Ishikawa (cell line): ENCODE data around the gene BTRC.

Experiments used
- CEBPB ChIP-seq: IDR thresholded peaks from 2 replicates; pipeline ENCODE4 v1.6.1; 2012
- CREB1 ChIP-seq: IDR thresholded peaks from 2 replicates; pipeline ENCODE4 v1.6.1; 2012; ENCODE audit warnings: low read depth
- EGR1 ChIP-seq: IDR thresholded peaks from 2 replicates; pipeline ENCODE4 v1.6.1; 2012
- EP300 ChIP-seq: IDR thresholded peaks from 2 replicates; pipeline ENCODE4 v1.6.1; 2012; ENCODE audit warnings: borderline replicate concordance
- FOXM1 ChIP-seq: IDR thresholded peaks from 2 replicates; pipeline ENCODE4 v1.6.1; 2012; ENCODE audit warnings: low read depth, borderline replicate concordance
- MAX ChIP-seq: IDR thresholded peaks from 2 replicates; pipeline ENCODE4 v1.6.1; 2012
- NFIC ChIP-seq: IDR thresholded peaks from 2 replicates; pipeline ENCODE4 v1.6.1; 2012
- RAD21 ChIP-seq: IDR thresholded peaks from 2 replicates; pipeline ENCODE4 v1.6.1; 2012; ENCODE audit warnings: low read depth
- REST ChIP-seq: IDR thresholded peaks from 2 replicates; pipeline ENCODE4 v1.6.1; 2012; ENCODE audit warnings: low read depth, mild to moderate bottlenecking
- TAF1 ChIP-seq: IDR thresholded peaks from 2 replicates; pipeline ENCODE4 v1.6.1; 2012; ENCODE audit warnings: low read depth, mild to moderate bottlenecking
- TCF12 ChIP-seq: IDR thresholded peaks from 2 replicates; pipeline ENCODE4 v1.6.1; 2012; ENCODE audit warnings: low read depth
- TEAD4 ChIP-seq: IDR thresholded peaks from 2 replicates; pipeline ENCODE4 v1.6.1; 2012
- USF1 ChIP-seq: IDR thresholded peaks from 2 replicates; pipeline ENCODE4 v1.6.1; 2012
- YY1 ChIP-seq: IDR thresholded peaks from 2 replicates; pipeline ENCODE4 v1.6.1; 2012; ENCODE audit warnings: low read depth
- ZBTB7A ChIP-seq: IDR thresholded peaks from 2 replicates; pipeline ENCODE4 v1.6.1; 2012; ENCODE audit warnings: low read depth

Gene BTRC

GRCh38 chr10:101373063-101373462 is 19.1 kb downstream of the BTRC start:
- TF ChIP-seq FOXM1: no peak
- TF ChIP-seq MAX: no peak

GRCh38 chr10:101375076-101375475 is 21.1 kb downstream of the BTRC start:
- TF ChIP-seq ZBTB7A (no peak), EGR1 (no peak), RAD21 (no peak), MAX (no peak), TCF12 (no peak), USF1 (no peak), CEBPB (no peak), YY1 (no peak), CREB1 (no peak)

- no peak for TF ChIP-seq EP300
These were observed 25.8 kb downstream of the BTRC start for GRCh38 chr10:101379663-101380352.

GRCh38 chr10:101380353-101381017 is 26.5 kb downstream of the BTRC start:
- TF ChIP-seq RAD21: no peak

- no peak for TF ChIP-seq TCF12
These were observed 32.1 kb downstream of the BTRC start for GRCh38 chr10:101385866-101386658.

GRCh38 chr10:101386659-101387259 is 32.8 kb downstream of the BTRC start:
- TF ChIP-seq USF1: no peak
- TF ChIP-seq FOXM1: no peak
- no peak for TF ChIP-seq CEBPB
- TF ChIP-seq MAX: no peak
- no peak for TF ChIP-seq RAD21
- TF ChIP-seq TEAD4: no peak
- no peak for TF ChIP-seq YY1
- no peak for TF ChIP-seq TCF12
- no peak for TF ChIP-seq EP300
- TF ChIP-seq CREB1: no peak
- no peak for TF ChIP-seq NFIC
- no peak for TF ChIP-seq REST
- TF ChIP-seq EGR1: no peak
- no peak for TF ChIP-seq TAF1
- TF ChIP-seq ZBTB7A: no peak

- no peak for TF ChIP-seq CREB1
These were observed 34.8 kb downstream of the BTRC start for GRCh38 chr10:101388676-101389276.

GRCh38 chr10:101389986-101390531 is 36.1 kb downstream of the BTRC start:
- TF ChIP-seq CEBPB (no peak), EGR1 (no peak), CREB1 (no peak), RAD21 (no peak), YY1 (no peak), EP300 (no peak), TAF1 (no peak), NFIC (no peak), TEAD4 (no peak), REST (no peak), MAX (no peak), ZBTB7A (no peak), TCF12 (no peak), USF1 (no peak), FOXM1 (no peak)
